Retinal pigment epithelial cell (primary cell): ENCODE results near the gene CMIP.

Experiments
- DNase-seq: peaks from one replicate; pipeline ENCODE4 v3.0.0-alpha.2; 2010; ENCODE audit warnings: low read depth
- H3K4me3 ChIP-seq: 2 replicates; pipeline ENCODE4 v1.5.1; 2011; ENCODE audit warnings: mild to moderate bottlenecking, low read length, control low read depth, moderate library complexity
- TF ChIP-seq, protein P1 (sequence below): conservative IDR thresholded peaks from 2 replicates; pipeline ENCODE4 v1.5.1; 2011; ENCODE audit warnings: low read depth, low read length, control low read depth, inconsistent platforms

Gene CMIP

GRCh38 chr16:81471882-81472281 is 27.3 kb downstream of the CMIP start:
- DNase-seq = no peak
- TF ChIP-seq, protein P1, sequence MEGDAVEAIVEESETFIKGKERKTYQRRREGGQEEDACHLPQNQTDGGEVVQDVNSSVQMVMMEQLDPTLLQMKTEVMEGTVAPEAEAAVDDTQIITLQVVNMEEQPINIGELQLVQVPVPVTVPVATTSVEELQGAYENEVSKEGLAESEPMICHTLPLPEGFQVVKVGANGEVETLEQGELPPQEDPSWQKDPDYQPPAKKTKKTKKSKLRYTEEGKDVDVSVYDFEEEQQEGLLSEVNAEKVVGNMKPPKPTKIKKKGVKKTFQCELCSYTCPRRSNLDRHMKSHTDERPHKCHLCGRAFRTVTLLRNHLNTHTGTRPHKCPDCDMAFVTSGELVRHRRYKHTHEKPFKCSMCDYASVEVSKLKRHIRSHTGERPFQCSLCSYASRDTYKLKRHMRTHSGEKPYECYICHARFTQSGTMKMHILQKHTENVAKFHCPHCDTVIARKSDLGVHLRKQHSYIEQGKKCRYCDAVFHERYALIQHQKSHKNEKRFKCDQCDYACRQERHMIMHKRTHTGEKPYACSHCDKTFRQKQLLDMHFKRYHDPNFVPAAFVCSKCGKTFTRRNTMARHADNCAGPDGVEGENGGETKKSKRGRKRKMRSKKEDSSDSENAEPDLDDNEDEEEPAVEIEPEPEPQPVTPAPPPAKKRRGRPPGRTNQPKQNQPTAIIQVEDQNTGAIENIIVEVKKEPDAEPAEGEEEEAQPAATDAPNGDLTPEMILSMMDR = no peak
- no peak overlapping the region for H3K4me3 ChIP-seq

- TF ChIP-seq, protein P1 = no peak
- DNase-seq = no peak
- no peak overlapping the region for H3K4me3 ChIP-seq
Measured at GRCh38 chr16:81472391-81472790, 27.8 kb downstream of the CMIP start.

DNA sequence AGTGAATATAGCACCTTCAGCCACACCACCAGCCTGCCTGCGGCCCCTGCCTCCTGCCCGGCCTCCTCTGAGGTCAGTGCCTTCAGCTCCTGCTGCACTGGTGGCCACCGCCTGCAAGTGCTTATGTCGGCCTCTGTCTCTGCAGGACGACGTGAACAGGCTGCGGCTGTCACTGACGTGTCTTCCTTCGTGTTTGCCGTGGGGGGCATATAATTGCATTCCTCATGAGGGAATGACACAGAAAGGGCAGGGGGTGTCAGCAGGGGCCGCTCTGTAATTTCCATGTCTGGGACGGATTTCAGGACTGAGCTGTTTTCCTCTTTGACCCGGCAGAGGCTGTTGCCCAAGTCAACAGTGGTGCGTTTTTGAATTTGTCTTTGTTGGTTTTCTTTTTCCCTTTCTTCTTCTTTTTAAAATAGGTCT is 28.5 kb downstream of the CMIP start:
- no peak for DNase-seq
- H3K4me3 ChIP-seq = no peak overlapping the region

DNA sequence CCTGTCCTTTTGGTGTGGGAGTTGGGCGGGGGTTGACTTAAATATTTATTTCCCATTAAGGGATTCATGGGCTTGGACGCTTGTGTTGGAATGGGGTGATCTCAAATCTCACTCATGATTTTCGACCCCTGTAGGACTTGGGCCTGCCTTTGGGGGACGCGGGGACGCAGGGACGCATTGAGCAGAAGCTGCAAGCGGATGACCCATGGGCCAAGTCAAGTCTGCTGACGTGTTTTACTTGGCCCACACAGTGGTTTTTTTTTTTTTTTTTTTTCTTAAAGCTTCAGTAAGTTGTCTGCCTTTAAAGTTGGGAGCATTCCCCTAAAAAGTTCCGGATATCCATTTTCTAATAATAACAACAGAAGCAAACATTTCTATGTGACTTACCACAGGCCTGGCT is 28.9 kb downstream of the CMIP start:
- TF ChIP-seq, protein P1 = no peak
- no peak for DNase-seq
- no peak overlapping the region for H3K4me3 ChIP-seq

More for the DNA sequence above, 28.5 kb downstream of the CMIP start:
- TF ChIP-seq, protein P1 = no peak

GRCh38 chr16:81473969-81474959 is 29.7 kb downstream of the CMIP start:
- H3K4me3 ChIP-seq = no peak overlapping the region
- TF ChIP-seq, protein P1 = no peak
- DNase-seq = no peak

GRCh38 chr16:81477697-81478693 is 33.4 kb downstream of the CMIP start:
- no peak for DNase-seq
- TF ChIP-seq, protein P1 = no peak
- no peak overlapping the region for H3K4me3 ChIP-seq
